Measurements from ENCODE around the gene MEAK7. TPM values are rescaled to one million over a fixed set of nuclear protein-coding genes. Genes with fewer than 3 reads are reported as not detected.
"Not testable (repeated sequence)": the region's sequence is repeated elsewhere in the genome, so short reads cannot be mapped to it uniquely, and the experiment has no call there.

The MEAK7 gene
- total RNA-seq, 1 donor from 2014 or later = 5.3 TPM

GRCh38 chr16:84520725-84521496 lies 16.5 kb upstream of the MEAK7 start:
- no peak overlapping the region for H3K4me3 ChIP-seq
- no peaks in the 10 kb centered on the region for H3K27me3 ChIP-seq (ENCODE audit: low read depth)
- no peak for DNase-seq
- H3K4me1 ChIP-seq = no peaks in the 10 kb centered on the region
- TF ChIP-seq CTCF (IDR thresholded peaks at IDR 0.05; ENCODE audit: borderline replicate concordance) = no peak
- intact Hi-C loops (cut with micrococcal nuclease) = no loop called here
- H3K36me3 ChIP-seq = no peaks in the 10 kb centered on the region
- no peaks in the 10 kb centered on the region for H3K9me3 ChIP-seq (replicated peaks)
- no peak overlapping the region for H3K27ac ChIP-seq (replicated peaks)

DNA sequence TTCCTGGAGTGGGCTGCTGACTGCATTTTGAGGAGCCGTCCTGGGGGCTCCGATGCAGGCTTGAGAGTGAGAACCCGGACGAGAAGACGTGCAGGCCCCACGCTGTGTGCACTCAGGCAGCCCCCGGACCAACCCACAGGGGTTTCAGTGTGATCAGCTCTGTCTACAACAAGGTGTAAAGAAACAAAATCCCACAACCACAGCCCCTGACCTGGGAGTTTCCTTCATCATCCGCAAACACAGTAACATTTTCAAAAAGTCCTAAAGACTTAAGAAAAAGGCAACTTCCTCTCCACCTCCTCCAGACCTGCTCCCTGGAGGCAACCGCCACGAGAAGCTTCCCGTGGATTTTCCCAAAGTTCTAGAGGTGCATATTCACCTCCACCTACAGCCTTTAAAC lies 15.4 kb upstream of the MEAK7 start:
- H3K4me3 ChIP-seq = no peak overlapping the region
- H3K36me3 ChIP-seq = no peaks in the 10 kb centered on the region
- TF ChIP-seq CTCF (IDR thresholded peaks at IDR 0.05; ENCODE audit: borderline replicate concordance) = no peak
- DNase-seq = no peak
- H3K27ac ChIP-seq (replicated peaks) = no peak overlapping the region
- H3K9me3 ChIP-seq (replicated peaks) = no peaks in the 10 kb centered on the region
- intact Hi-C loops (cut with micrococcal nuclease) = no loop called here
- H3K4me1 ChIP-seq = no peaks in the 10 kb centered on the region
- no peaks in the 10 kb centered on the region for H3K27me3 ChIP-seq (ENCODE audit: low read depth)

DNA sequence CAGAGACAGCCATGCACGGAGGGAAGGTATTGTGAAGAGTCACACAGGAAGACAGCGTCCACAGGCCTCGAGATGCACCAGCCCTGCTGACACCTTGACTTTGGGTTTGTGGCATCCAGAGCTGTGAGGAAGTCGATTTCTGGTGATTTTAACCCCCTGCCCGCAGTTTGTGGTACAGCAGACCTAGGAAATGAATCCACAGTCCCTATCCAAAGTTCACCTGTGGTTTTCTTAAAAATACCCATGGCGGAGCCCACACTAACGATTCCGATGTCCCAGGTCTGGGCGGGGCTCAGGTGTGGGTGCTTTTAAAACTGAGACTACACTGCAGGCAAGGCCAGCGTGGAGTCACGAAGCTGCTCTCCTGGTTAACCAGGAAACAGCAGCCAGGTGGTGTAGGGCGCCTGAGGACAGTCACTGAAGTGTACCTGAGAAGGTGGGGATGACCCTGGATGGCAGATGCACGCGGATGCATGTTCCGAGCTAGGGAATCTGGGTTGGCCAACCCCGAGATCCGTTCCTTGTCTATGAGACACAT lies 14.4 kb upstream of the MEAK7 start:
- intact Hi-C loops (cut with micrococcal nuclease) = no loop called here
- no peak for DNase-seq
- Histone ChIP-seq H3K27me3 (ENCODE audit: low read depth) (no peaks in the 10 kb centered on the region), H3K9me3 (replicated peaks) (no peaks in the 10 kb centered on the region), H3K4me3 (no peak overlapping the region), H3K4me1 (no peaks in the 10 kb centered on the region), H3K27ac (replicated peaks) (no peak overlapping the region), H3K36me3 (no peaks in the 10 kb centered on the region)
- TF ChIP-seq CTCF (IDR thresholded peaks at IDR 0.05; ENCODE audit: borderline replicate concordance) = no peak

- H3K27me3 ChIP-seq (ENCODE audit: low read depth); intact Hi-C loops (cut with micrococcal nuclease); DNase-seq; H3K4me1 ChIP-seq; H3K9me3 ChIP-seq (replicated peaks); H3K36me3 ChIP-seq; H3K27ac ChIP-seq (replicated peaks); H3K4me3 ChIP-seq: not testable (repeated sequence)
Measured at GRCh38 chr16:84518220-84518619, 13.8 kb upstream of the MEAK7 start.

- Histone ChIP-seq H3K27ac (replicated peaks) (no peak overlapping the region), H3K4me3 (no peak overlapping the region), H3K4me1 (no peaks in the 10 kb centered on the region), H3K27me3 (ENCODE audit: low read depth) (no peaks in the 10 kb centered on the region), H3K36me3 (no peaks in the 10 kb centered on the region), H3K9me3 (replicated peaks) (no peaks in the 10 kb centered on the region)
- intact Hi-C loops (cut with micrococcal nuclease) = no loop called here
- TF ChIP-seq CTCF (IDR thresholded peaks at IDR 0.05; ENCODE audit: borderline replicate concordance) = no peak
- DNase-seq = no peak
Measured at GRCh38 chr16:84517366-84517765, 12.9 kb upstream of the MEAK7 start.
